TTC549 (cell line): Measurements from ENCODE around the gene CEP85L.

Source experiments
- FAIRE-seq: peaks from 2 replicates; lab custom pipeline; 2012; peaks lifted over from hg19 to GRCh38; lab: Jason Lieb, UNC

Gene CEP85L

DNA sequence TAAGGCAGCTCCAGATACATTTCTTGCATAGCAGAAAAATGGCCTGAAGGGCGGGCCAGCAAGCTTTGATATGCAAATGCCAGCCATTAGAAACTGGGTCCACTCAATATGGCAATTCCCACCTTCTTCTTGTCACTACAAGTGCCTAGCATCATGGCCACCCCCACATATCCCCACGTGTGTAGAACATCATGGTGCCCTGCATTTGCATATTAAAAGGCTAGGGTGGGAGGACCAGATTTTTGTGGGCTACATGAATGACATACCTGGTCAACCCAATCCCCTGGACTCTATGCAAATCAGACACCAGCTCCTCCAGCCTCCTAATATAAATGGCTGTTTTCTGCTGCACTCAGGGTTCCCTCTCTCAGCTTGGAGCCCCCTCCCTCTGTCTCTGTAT lies 71.6 kb downstream of the CEP85L start:
- no peak for FAIRE-seq

DNA sequence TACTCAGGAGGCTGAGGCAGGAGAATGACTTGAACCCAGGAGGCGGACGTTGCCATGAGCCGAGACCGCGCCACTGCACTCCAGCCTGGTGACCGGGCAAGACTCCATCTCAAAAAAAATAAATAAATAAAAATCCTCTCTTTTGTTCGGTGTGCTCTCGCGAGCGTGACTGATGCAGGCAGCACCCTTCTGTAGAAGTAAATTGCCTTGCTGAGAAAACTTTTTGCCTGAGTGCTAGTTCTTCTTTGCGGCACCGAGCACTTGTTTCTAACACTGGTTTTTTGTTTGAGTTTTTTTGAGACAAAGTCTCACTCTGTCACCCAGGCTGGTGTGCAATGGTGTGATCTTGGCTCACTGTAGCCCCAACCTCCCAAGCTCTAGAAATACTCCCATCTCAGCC lies 72.8 kb downstream of the CEP85L start:
- no peak for FAIRE-seq

DNA sequence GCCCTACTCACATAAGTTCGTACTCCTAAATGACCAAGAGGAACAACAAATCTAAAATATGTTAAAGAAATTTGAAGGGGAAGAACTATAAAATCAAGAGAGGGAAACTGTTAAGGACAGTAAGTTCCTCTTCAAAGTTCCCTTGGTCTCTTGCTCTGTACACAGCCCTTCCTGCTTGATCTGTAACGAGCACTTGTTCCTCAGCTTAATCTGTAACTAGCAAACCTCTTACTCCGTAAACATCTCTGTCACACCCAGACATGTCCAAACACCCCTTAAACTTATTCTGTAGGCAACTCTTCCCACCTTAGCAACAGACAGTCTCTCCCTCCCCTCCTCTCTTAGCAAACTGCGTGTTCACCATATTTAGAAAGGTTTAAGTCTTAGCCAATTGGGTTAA lies 73.4 kb downstream of the CEP85L start:
- no peak for FAIRE-seq

DNA sequence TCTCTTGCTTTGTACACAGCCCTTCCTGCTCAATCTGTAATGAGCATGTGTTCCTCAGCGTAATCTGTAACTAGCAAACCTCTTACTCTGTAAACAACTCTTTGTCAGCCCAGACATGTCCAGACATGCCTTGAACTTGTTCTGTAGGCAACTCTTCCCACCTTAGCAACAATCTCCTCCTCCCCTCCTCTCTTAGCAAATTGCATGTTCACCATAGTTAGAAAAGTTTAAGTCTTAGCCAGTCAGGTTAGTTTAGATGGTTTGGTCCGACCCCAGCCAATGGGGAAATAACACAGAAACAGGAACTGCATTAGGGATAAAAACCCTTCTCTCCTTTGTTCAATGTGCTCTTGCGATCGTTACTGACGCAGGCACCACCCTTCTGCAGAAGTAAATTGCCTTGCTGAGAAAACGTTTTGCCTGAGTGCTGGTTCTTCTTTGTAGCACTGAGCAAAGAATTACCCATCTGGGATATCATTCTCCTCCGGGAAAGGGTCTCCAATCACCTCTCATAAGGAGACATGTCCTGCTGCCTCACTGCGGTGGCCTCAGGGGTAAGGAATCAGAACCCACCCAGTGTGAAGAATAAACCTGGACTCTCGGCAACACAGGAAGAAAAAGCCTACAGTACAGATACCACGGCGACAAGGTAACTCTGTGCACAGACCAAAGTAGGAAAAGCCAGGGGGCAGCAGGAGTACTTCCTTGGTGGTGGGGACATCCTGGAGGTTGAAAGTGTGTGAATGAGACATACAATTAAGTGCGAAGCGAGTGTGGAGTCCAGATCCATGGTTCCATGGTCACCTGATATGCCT lies 77.1 kb downstream of the CEP85L start:
- FAIRE-seq, result no peak

DNA sequence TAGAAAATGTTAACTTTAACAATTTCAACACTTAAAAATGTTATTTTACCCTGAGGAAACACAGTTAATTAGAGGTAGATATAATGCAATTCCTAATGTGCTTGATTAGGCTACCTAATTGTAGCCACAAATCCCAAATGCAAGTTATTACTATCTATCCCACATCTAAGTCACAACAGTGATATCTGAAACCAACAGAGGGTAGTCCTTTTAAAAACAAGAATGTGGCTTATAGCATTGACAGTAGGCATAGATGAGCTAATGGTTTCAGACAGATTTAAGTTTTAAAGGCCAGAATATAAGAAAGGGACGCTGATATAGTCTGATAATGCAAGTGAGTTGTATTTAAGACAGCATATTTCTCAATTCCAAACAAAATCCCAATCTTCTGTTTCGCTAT lies 80.3 kb downstream of the CEP85L start:
- FAIRE-seq, result no peak

DNA sequence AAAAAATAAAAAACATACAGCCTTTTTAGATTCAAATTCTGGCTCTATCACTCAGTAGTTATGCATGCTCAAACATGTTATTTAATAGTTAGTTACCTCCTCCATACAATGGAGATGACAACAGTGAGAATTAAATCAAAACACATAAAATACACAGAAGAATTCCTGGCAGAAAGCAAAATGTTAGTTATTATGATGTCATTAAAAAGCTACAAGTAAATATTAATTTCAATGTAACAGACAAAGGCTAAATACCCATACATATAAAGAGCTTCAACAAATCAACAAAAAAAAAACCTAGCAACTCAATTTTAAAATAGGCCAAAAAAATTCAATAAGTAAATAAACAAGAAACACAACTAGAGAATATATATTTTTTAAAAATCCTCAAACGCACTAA lies 81.9 kb downstream of the CEP85L start:
- no peak for FAIRE-seq

DNA sequence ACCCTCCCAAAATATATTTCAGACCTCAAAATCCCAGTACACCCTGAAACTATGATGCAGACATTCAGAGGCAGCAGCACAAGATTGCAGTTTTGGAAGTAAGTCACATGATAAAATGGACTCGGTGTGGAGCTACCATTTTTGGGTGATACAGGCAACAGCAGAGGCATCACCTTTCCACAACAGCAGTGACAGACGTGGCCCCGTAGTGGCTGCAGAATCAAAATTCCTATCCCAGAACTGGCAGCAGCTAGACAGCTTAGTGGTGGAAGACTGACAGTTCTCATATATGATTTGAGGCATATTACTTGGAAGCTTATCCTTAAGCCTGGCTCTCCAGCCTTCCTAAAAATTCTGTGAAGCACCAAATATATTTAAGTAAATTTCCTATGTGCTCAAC lies 83.4 kb downstream of the CEP85L start:
- FAIRE-seq, result no peak

DNA sequence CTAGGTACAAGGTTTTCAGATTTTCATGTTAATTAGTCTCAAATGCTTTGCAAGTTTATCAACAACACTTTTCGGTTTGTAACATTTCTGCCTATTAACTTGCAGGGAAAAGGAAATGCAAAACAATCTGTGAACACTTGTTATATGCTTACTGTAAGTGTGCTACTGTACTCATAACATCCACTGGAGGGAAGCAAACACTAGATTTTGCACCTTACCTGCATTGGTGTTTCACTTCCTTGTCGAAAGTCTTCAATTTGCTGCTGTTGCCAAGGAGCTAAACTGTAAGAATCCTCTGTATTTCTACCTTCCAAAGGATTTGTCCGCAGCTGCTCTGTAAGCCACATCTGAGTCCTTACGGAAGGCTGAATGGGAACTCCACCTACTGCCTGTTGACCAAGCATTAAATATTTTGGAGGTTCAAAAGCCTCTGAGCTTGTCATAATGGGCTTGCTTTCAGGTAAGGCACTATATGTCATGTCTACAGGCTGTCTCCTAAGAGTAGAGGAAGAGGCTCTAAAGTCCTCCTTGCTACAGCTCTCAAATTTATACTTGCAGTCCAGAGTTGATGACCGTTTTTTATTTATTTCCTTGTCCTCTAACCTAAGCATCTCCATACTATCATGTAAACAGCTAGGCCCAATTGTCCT lies 86.0 kb downstream of the CEP85L start:
- FAIRE-seq, result no peak

DNA sequence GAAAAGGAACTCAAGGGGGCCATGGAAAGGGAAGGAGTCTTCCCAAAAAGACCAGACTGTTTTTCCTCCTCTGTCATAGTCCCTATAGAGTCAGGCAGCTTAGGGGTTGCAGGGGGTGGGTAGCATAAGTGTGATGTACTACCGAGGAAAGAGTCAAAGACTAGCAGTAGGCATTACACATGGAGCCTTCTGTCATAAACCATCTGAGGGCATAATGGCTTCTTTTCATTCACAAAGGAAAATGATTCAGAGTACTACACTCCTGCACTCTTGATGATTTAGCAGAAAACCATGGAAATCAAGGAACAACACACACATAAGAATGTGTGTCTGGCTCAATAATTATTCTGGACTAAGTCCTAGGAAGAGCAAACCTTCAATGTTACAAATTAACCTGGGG lies 88.4 kb downstream of the CEP85L start:
- no peak for FAIRE-seq

DNA sequence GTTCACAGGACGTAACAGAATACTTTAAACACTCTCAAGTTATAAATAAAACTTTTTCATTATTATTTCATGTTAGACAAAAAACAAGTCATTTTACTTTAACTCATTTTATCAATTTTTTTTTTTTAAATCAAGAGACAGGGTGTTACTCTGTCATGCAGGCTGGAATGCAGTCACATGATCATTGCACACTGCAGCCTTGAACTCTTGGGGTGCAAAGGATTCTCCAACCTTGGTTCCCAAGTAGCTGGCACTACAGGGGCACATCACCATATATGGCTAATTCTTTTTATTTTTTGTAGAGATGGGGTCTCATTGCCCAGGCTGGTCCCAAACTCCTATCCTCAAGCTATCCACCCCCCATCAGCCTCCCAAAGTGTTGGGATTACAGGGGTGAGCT lies 89.1 kb downstream of the CEP85L start:
- FAIRE-seq, result no peak

DNA sequence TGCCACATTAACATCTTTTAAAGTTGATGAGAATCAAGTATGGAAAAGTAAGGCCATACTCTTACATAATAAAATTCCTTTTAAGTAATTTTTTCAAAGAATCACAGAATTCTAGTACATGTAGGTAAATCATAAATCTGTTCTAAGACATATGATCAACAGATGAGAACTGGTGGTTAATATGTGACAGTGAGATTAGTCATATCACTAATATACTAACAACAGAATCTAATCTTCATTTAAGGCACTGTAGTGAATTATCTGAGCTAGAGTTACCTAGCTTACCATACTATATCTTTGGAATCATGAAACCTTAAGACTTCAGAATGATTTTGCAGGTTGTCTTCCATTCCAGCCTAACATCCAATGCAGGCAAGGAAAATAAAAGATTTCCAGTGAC lies 91.7 kb downstream of the CEP85L start:
- no peak for FAIRE-seq

DNA sequence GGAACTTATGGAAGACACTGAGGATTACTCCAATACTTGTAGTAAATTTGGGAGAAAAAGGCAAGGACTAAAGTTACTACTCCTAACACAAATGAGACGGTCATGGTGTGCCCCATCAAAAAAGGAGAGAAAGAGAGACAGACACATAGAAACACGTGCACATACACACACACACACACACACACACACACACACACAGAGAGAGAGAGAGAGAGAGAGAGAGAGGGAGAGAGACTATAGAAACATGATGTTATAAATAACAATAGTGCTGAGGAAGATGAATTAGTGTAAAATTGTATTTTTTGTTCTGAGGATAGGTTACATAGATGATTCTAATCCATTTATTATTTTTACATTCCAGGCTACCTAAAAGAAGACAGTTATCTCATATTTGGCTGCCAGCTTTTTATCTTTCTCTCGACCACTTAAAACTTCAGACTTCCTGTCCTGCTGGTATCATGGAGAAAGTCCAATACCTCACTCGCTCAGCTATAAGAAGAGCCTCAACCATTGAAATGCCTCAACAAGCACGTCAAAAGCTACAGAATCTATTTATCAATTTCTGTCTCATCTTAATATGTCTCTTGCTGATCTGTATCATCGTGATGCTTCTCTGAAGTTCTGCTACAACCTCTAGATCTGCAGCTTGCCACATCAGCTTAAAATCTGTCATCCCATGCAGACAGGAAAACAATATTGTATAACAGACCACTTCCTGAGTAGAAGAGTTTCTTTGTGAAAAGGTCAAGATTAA lies 92.8 kb downstream of the CEP85L start:
- FAIRE-seq, result no peak

DNA sequence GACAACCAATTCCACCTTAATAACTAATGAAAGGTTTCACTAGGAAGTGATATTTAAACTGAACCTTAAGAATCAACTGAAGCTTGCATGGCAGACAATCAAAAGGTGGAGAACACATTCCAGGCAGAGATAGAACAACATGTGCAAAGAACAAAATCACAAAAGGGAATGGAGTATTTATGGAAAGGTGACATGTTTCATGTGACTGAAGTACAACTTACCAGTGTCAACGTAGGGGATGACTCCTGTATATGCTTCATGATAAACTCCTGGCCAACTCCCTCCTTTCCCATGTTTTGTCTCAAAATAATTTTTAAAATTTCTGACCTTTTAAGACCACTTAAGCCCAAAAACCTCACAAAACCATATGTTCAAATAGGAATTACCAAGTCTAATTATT lies 96.7 kb downstream of the CEP85L start:
- FAIRE-seq, result no peak

DNA sequence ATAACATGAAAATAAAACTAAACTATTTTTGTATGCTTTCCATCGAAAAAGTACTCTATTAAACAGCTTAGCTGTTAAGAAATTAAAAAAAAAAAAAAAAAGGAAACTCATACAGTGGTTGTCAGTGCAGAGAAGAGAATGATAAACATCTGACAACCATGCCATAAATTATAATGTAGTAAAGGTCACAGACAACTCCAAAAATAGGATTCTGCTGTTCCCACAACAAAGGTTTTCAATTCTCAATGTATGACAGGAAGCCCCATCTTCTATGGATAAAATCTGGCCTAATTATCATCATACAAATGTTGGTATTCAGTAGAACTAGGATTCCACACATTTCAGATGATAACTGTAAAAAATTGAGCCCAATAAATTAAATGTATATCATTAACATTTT lies 98.3 kb downstream of the CEP85L start:
- no peak for FAIRE-seq

DNA sequence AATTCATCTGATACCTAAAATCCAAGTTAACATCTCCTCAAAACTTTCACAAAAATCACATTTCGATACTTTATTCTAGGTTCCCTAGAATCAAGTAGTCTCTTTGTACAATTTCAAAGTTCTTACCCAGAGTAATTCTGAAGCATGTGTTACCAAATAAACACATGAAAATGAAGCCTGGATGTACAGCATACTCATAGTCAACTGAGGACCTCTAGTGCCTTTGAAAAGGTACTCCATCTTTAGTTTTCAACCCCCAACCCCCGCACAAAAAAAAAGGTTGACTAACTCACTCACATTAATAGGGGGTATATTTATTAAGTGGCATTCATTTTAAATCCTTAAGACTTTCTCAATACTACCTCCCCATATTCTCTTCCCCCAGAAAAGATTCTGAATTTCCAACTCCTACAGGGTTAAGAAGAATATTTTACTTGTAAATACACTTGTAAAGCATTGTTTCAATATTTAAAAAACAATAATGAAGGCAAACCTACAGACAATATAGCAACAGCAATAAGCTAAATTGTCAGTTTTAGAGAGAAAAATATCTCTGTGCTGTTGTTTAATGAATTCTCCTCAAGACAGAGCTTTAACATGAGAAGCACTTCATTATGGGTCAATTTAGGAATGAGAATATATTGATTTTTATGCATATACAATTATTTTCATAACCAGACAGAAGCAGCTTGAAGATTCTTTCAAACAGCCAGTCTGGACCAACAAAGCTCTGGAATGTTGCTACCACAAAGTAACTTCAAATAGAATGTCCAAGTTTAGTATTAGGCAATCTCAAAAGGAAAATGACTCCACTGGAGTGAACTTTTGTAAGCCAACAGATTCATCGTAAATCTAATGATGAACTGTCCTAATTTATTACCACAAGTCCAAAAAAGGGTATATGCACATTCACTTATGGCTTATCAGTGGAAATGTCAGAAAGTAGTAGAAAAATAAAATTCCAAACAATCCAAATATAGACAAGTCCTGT lies 100.0 kb downstream of the CEP85L start:
- peak; percentile 90 for FAIRE-seq

DNA sequence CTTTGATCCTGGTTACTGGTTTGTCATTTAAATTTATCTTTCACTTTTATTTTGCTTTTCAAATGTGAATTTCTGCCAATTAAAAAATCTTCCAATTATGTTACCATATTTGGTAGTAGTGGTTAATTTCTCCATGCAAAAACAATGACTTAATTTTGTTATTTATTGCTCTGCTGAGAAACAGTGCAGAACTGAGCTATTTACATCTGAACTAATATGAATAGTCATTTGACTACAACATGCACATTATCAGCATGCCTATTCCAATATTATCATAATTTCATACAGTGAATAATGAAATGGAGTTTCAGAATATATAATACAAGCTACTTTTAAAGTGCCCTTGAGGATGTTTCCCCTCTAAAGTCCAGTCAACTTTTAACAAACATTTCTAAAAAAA lies 102.8 kb downstream of the CEP85L start:
- no peak for FAIRE-seq

DNA sequence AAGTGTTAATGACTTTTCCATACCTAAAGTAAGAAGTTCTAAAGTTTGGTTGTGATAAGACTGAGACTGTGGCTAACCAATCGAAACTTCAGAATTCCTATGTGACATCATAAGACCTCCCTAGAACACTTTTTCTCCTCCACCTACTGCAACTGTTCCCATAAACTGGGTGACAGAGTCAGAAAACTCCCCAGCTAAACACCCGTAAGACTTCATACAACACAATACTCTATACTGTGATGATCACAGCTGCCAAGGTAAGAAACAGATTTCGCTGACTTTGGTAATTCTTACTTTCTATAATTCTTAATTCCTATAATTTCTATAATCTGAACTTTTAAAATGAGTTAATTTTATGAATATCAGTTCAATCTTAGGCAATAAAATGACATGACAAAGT lies 103.3 kb downstream of the CEP85L start, which contains the start of gene PLN:
PLN (plus strand) TSS at position 161 of the 400 bp plus-strand sequence. CDS start 10,626 bp downstream, outside the sequence.
- FAIRE-seq, result no peak

DNA sequence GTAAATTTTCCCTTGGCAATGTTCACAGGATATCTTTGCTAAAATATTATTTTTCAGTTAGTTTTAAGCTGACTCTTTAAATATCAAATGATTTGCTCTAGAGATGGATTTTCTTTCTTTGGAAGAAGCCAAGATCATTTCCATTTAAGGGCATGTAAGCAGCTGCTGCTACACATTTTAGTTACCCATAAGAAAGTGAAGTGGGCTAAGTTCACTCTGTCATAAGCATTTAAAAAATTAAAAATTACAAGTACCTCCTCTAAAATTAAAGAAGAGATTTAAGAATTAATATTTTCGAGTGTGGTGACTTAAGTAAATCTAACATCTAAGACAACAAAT lies 104.5 kb downstream of the CEP85L start:
- no peak for FAIRE-seq

DNA sequence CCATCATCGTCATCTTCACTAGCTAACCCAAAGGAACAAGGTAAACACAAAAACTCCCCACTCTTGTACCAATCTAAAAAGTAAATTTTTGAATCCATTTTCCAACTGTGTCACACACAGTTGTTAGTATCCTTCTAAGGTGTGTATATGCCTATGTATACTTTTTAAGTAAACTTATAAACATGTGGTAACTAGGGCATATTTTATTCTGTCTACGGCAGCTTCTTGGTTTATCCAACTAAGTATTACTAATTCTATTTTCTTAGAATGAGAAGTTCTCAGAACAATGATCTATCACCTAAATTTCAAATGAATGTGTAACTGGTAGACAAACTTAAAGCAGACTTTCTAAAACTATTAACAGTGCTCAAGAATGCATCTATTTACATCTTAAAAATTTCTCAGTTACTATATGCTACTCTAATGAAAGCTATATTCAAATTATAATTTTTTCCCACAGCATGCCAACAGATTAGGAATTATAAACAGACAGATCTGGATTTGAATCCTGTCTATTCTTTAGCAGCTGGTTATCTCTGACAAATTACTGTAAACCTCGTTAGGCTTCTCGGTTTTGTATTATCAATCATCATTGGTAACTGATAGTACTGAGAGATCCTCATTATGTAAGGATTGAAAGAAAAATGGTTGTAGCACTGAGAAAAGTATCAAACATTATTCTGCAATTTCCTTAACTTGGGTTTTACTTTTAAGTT lies 105.1 kb downstream of the CEP85L start:
- no peak for FAIRE-seq

DNA sequence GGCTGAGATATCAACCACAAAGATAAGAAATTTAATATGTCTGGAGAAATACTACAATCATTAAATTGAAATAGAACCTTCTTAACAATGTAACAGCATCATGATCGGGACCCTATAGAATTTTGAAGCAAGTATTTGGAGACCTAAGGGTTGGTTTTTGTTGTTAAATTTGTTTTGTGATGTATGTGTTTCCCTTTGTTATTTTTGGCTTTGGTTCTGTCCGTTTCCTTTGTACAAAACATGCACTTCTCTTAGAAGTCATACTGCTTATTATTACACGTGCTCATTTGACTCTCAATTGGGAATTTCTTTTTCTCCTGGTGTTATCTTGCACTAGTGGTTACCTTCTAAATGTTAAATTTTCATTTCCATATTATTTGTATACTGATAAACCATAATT lies 107.3 kb downstream of the CEP85L start:
- FAIRE-seq, result no peak

DNA sequence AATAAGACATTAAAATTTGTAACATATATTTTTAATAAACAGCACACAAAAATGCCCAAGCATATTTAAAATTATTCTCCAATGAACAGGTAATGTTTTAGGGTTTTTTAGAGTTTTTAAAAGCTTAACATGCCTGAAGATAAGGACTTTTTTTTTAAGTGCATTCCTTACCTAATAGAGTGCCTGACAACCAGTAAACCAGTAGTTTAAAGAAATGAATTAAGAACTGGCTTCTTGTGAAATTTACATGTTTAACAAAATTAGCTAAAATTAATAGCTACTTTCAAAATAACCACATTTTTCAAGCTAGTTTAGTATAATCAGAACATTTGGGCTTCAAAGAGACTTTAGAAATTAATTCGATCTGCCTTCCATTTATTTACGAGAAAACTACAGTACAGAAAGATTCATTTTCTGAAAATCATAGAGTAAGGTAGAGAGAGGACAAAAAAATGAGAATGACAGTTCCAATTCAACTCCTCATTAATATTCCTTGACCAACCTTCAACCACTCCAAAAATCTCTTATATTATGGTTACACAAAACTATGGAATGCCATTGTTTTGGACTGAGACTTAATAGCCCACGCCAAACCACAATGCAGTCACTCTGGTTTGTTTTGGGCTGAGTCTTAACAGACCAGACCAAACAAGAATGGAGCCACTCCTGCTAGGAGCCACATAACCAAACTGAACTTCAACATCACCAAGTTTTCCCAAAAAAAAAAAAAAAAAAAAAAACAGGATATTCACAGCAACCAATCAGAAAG lies 109.0 kb downstream of the CEP85L start:
- FAIRE-seq, result no peak
